Glutamatergic neuron (in vitro differentiated cells): Measurements from ENCODE around the gene ZNF384. TPM values are rescaled to one million over a fixed set of nuclear protein-coding genes. Genes with fewer than 3 reads are reported as not detected.
A peak's percentile ranks its signal among the peaks of the same experiment; 100 is the strongest.

Source experiments
- DNase-seq: peaks from one replicate; pipeline ENCODE4 v3.0.0; 2022
- H3K27ac Mint-ChIP-seq: one replicate; pipeline ENCODE4 v1.8.0; 2020; ENCODE audit warnings: mild to moderate bottlenecking, mixed read lengths, inconsistent platforms; ENCODE audit not compliant: unreplicated experiment
- H3K27me3 Mint-ChIP-seq: one replicate; pipeline ENCODE4 v1.8.0; 2020; ENCODE audit warnings: mild to moderate bottlenecking, moderate library complexity, mixed read lengths, inconsistent platforms; ENCODE audit not compliant: unreplicated experiment
- H3K36me3 Mint-ChIP-seq: one replicate; pipeline ENCODE4 v1.8.0; 2020; ENCODE audit warnings: mild to moderate bottlenecking, mixed read lengths, inconsistent platforms; ENCODE audit not compliant: unreplicated experiment
- H3K4me1 Mint-ChIP-seq: one replicate; pipeline ENCODE4 v1.8.0; 2020; ENCODE audit warnings: mild to moderate bottlenecking, low read depth, mixed read lengths, inconsistent platforms; ENCODE audit not compliant: unreplicated experiment
- H3K4me3 Mint-ChIP-seq: one replicate; pipeline ENCODE4 v1.8.0; 2020; ENCODE audit warnings: mild to moderate bottlenecking, mixed read lengths, inconsistent platforms; ENCODE audit not compliant: unreplicated experiment
- H3K9me3 Mint-ChIP-seq: one replicate; pipeline ENCODE4 v1.8.0; 2020; ENCODE audit warnings: mild to moderate bottlenecking, moderate library complexity, mixed read lengths, inconsistent platforms; ENCODE audit not compliant: unreplicated experiment
- long read RNA-seq: library from polyadenylated mRNA; unstranded; transcript quantifications from one replicate; pipeline ENCODE4 v2.0.0, GENCODE V29; 2020; ENCODE audit not compliant: unreplicated experiment
- total RNA-seq: library from RNA; stranded (reverse); fragmentation: NEBNext Ultra II Directional; extraction: Animal tissue kit (Norgen Biotek cat#: 25700); gene quantifications from one replicate; pipeline ENCODE4 v1.2.1, GENCODE V29; 2021; ENCODE audit not compliant: unreplicated experiment
- TF ChIP-seq, protein P1 (sequence below): fragments of 200-600 bp; sonication (generic); IDR thresholded peaks from one replicate; pipeline ENCODE4 v1.5.0; 2021; ENCODE audit not compliant: partially characterized antibody, unreplicated experiment

Gene ZNF384
- total RNA-seq = 83.2 TPM
- long read RNA-seq, partial matches to known transcripts = 1 of 1 reads
- long read RNA-seq, other reads (novel, unspliced or antisense) = 0 of 1 reads

DNA sequence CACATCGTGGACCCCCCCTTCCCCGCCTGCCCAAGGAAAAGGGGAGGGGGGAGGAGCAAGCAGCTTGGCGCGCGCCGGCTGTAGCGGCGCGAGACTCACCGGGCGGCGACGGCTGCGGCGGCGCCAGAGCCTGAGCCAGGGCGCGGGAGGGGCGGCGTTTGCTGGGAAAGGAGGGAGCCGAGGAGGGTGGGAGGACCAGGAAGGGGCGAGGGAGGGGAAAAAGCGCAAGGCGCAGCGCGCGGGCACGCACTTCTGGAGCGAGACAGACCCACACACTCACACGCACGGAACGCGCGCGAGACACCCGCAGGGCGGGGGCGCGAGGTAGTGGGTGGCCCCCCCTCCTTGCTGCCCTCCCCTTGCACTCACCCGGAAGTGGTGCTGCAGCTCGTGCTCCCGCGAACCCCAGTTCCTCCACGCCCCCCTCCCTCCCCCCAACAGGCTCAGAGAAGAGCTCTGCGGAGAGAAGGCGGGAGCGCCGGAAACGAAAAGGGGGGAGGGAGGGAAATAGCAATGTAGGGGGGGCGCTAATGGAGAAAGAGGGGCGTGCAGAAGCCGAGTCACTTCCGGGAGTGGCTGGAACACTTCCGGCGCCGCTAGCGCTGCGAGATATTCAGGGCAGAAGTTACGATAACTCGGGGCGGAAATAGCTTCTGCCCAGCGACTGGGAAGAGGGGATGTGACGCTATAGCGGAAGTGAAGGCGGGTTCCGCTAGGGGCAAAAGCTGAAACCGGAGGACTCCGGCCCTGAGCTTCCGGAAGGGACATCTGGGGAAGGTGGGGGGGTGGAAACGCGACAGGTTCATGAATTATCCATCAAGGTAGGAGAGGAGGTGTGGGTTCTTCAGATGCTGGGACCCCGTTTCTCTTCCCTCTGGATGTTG is at the start of gene ZNF384:
Gene ZNF384 (minus strand): TSS at position 377 of the 884 bp plus-strand sequence. CDS start 9,855 bp downstream, outside the sequence.
- H3K27me3 Mint-ChIP-seq = peaks cover 20% of the 10 kb centered on the region
- DNase-seq = peak; percentile 91

GRCh38 chr12:6736754-6737153 is 47.6 kb upstream of the ZNF384 start:
- TF ChIP-seq, protein P1, sequence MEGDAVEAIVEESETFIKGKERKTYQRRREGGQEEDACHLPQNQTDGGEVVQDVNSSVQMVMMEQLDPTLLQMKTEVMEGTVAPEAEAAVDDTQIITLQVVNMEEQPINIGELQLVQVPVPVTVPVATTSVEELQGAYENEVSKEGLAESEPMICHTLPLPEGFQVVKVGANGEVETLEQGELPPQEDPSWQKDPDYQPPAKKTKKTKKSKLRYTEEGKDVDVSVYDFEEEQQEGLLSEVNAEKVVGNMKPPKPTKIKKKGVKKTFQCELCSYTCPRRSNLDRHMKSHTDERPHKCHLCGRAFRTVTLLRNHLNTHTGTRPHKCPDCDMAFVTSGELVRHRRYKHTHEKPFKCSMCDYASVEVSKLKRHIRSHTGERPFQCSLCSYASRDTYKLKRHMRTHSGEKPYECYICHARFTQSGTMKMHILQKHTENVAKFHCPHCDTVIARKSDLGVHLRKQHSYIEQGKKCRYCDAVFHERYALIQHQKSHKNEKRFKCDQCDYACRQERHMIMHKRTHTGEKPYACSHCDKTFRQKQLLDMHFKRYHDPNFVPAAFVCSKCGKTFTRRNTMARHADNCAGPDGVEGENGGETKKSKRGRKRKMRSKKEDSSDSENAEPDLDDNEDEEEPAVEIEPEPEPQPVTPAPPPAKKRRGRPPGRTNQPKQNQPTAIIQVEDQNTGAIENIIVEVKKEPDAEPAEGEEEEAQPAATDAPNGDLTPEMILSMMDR = no peak
- H3K27ac Mint-ChIP-seq = no peak overlapping the region
- H3K4me1 Mint-ChIP-seq = peaks cover 4% of the 10 kb centered on the region
- H3K36me3 Mint-ChIP-seq = no peaks in the 10 kb centered on the region
- H3K27me3 Mint-ChIP-seq = no peaks in the 10 kb centered on the region
- no peaks in the 10 kb centered on the region for H3K9me3 Mint-ChIP-seq
- DNase-seq = no peak
- no peak overlapping the region for H3K4me3 Mint-ChIP-seq

More for the DNA sequence above, at the start of gene ZNF384:
- Mint-ChIP-seq H3K4me1 (peaks cover 26% of the 10 kb centered on the region), H3K4me3 (peak within 1 kb of the TSS; percentile 94), H3K27ac (peak within 1 kb of the TSS; percentile 96), H3K36me3 (peaks cover 8% of the 10 kb centered on the region), H3K9me3 (peaks cover 13% of the 10 kb centered on the region)
- TF ChIP-seq, protein P1 = peak; percentile 43

GRCh38 chr12:6735448-6736191 is 46.4 kb upstream of the ZNF384 start:
- H3K27ac Mint-ChIP-seq = no peak overlapping the region
- H3K36me3 Mint-ChIP-seq = no peaks in the 10 kb centered on the region
- H3K27me3 Mint-ChIP-seq = no peaks in the 10 kb centered on the region
- peaks cover 3% of the 10 kb centered on the region for H3K9me3 Mint-ChIP-seq
- H3K4me3 Mint-ChIP-seq = no peak overlapping the region
- peaks cover 9% of the 10 kb centered on the region for H3K4me1 Mint-ChIP-seq
- TF ChIP-seq, protein P1 = peak; percentile 20
- DNase-seq = peak; percentile 54

- TF ChIP-seq, protein P1 = no peak
- DNase-seq = no peak
- H3K4me1 Mint-ChIP-seq = peaks cover 11% of the 10 kb centered on the region
- no peak overlapping the region for H3K27ac Mint-ChIP-seq
- H3K9me3 Mint-ChIP-seq = peaks cover 3% of the 10 kb centered on the region
- H3K27me3 Mint-ChIP-seq = no peaks in the 10 kb centered on the region
- H3K36me3 Mint-ChIP-seq = no peaks in the 10 kb centered on the region
- no peak overlapping the region for H3K4me3 Mint-ChIP-seq
These were observed 45.6 kb upstream of the ZNF384 start for GRCh38 chr12:6734506-6735387.
